ENCODE results near the gene TBRG4.

DNA sequence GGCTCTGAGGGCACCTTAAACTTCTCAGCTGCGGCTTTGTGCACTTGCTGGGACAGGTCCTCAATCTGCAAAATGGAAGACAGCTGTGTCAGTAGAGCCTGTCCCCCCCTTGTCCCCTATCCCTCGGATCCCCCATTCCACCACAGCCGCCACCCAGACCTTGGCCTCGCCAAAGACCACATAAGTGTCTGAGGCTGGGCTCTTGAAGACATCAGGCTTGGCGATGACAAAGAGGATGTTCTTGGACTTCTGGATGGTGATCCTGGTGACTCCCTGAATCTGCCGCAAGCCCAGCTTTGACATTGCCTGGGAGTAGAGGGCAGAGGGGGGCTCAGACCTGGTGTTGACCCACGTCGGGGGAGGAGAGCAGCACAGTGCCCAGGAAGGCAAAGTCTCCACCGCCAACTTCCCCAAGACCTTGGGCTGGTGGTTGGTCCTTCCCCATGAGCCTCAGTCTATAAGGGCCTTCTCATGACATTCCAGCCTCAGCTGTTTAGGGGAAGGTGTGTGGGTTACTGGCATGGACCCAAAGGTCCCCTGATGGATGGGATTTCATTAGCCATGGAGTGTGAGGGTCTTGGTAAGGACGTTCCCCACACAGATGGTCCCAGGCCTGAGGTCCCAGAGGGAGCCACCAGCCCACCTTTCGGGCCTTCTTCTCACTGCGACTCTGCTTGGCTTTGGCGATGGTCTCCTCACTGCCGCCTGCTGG, 30.4 kb downstream of the TBRG4 start:
- TF ChIP-seq, protein P1, sequence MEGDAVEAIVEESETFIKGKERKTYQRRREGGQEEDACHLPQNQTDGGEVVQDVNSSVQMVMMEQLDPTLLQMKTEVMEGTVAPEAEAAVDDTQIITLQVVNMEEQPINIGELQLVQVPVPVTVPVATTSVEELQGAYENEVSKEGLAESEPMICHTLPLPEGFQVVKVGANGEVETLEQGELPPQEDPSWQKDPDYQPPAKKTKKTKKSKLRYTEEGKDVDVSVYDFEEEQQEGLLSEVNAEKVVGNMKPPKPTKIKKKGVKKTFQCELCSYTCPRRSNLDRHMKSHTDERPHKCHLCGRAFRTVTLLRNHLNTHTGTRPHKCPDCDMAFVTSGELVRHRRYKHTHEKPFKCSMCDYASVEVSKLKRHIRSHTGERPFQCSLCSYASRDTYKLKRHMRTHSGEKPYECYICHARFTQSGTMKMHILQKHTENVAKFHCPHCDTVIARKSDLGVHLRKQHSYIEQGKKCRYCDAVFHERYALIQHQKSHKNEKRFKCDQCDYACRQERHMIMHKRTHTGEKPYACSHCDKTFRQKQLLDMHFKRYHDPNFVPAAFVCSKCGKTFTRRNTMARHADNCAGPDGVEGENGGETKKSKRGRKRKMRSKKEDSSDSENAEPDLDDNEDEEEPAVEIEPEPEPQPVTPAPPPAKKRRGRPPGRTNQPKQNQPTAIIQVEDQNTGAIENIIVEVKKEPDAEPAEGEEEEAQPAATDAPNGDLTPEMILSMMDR (IDR thresholded peaks at IDR 0.05; ENCODE audit: extremely low read depth in 1 of 2, insufficient read depth in 1 of 2, low read depth in 1 of 2, low read length in 2 of 2): no peak
- TF ChIP-seq EZH2 (IDR thresholded peaks at IDR 0.05; ENCODE audit: borderline replicate concordance, low read depth, low read length, severe bottlenecking): no peak
- TF ChIP-seq POLR2A (IDR thresholded peaks at IDR 0.05; ENCODE audit: low read depth, low read length): no peak
- TF ChIP-seq GATA2 (IDR thresholded peaks at IDR 0.05; ENCODE audit: insufficient read depth, insufficient read length, low read depth, low read length): no peak
- TF ChIP-seq POLR2AphosphoS5 (IDR thresholded peaks at IDR 0.05; ENCODE audit: insufficient read depth, low read depth, low read length): no peak
